ENCODE results near the gene EMILIN1. TPM values are rescaled to one million over a fixed set of nuclear protein-coding genes. Genes with fewer than 3 reads are reported as not detected.

The EMILIN1 gene
- total RNA-seq, 2 experiments from 2014 or later: 0.61 to 0.63 TPM

DNA sequence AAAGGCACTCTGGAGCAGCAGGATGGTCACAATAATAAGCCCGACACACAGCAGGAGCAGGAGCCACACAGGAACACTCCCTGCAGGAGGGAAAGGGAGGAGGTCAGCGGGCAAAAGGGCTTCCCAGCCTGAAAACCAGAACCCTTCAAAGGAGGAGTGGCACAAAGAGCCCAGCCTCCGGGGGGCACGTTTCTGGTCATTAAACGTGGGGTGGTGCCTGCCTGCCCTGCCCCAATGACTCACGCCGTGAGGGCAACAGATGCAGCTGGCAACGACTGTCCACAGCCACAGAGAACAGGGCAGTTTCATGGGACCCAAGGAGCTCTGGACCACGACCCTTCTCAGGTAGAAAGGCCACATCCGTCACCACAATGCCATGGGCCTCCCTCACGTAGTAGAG lies 53.0 kb downstream of the EMILIN1 start:
- POLR2A ChIA-PET: interaction anchor here (0.6 to 4.2 kb wide), 4 partner anchors 8 to 191 kb away, joined by 3 to 28 read pairs (median 8); partner anchors contain the start of genes ABHD1 and AGBL5
- Mint-ChIP-seq H3K36me3 (ENCODE audit: low read depth) (peaks cover 31% of the 10 kb centered on the region), H3K9me3 (no peaks in the 10 kb centered on the region), H3K4me1 (ENCODE audit: low read depth) (peaks cover 16% of the 10 kb centered on the region), H3K27ac (no peak overlapping the region), H3K4me3 (no peak overlapping the region), H3K27me3 (no peaks in the 10 kb centered on the region)
- intact Hi-C loops (cut with micrococcal nuclease): no loop called here
- CTCF ChIA-PET: interaction anchor here (0.9 to 3.3 kb wide), 4 partner anchors 7 to 148 kb away, joined by 3 to 14 read pairs (median 6); partner anchors contain the start of gene ABHD1
- DNase-seq: no peak
- ATAC-seq: no peak
- no peak for TF ChIP-seq CTCF (IDR thresholded peaks at IDR 0.05)

DNA sequence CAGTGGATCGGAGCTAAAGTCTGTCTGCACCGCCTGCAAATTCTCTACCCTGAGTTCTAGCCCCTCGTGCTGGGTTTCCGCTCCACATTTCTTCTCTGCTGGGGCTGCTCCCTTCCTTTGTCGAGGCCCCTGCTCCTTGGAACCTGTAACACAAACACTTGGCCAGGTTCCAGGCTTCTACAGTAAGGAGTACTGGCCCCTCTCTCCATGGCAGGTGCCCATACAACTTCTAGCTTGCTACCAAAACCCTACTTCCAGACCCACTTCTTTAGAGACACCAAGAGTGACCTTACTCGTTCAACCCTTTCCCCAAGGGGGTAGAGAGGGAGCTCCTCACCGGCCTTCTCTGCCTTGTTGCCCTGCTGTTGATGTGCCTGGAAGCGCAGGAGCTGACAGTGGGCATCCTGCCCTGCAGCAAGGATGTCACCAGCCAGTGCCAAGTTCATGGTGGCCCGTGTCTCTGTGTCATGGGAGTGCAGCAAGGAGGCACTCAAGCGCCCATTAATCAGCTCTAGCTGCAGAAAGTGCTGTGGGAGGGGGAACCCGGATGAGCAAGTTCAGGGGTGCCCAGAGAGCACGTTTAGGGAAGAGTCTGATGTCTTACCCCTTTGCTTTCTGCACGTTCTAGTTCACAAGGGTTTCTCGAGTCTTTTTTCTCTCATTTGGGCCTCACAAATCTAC lies 54.9 kb downstream of the EMILIN1 start:
- ATAC-seq (peak; percentile 14), DNase-seq (peak; percentile 48)
- intact Hi-C loops (cut with micrococcal nuclease): no loop called here
- no peaks in the 10 kb centered on the region for H3K27me3 Mint-ChIP-seq
- H3K36me3 Mint-ChIP-seq (ENCODE audit: low read depth): peaks cover 31% of the 10 kb centered on the region
- POLR2A ChIA-PET: interaction anchor here (0.7 to 4.2 kb wide), 9 partner anchors 10 to 100 kb away, joined by 3 to 28 read pairs (median 3); partner anchors contain the start of genes ABHD1 and AGBL5
- H3K4me3 Mint-ChIP-seq: peak overlapping the region; percentile 88
- TF ChIP-seq CTCF (IDR thresholded peaks at IDR 0.05): no peak
- CTCF ChIA-PET: interaction anchor here (0.8 to 3.3 kb wide), 20 partner anchors 9 to 170 kb away, joined by 3 to 14 read pairs (median 4); partner anchors contain the start of gene ABHD1
- H3K9me3 Mint-ChIP-seq: no peaks in the 10 kb centered on the region
- H3K27ac Mint-ChIP-seq: peak overlapping the region; percentile 82
- H3K4me1 Mint-ChIP-seq (ENCODE audit: low read depth): peaks cover 16% of the 10 kb centered on the region

- ChIA-PET CTCF (interaction anchor here (0.8 to 3.3 kb wide), 20 partner anchors 8 to 169 kb away, joined by 3 to 14 read pairs (median 4); partner anchors contain the start of genes ABHD1 and TCF23), POLR2A (interaction anchor here (0.6 to 4.2 kb wide), 10 partner anchors 11 to 145 kb away, joined by 3 to 28 read pairs (median 3); partner anchors contain the start of genes ABHD1, AGBL5 and TCF23)
- Mint-ChIP-seq H3K9me3 (no peaks in the 10 kb centered on the region), H3K27ac (peak within 1 kb of the TSS; percentile 95), H3K4me3 (peak within 1 kb of the TSS; percentile 88), H3K4me1 (ENCODE audit: low read depth) (peaks cover 16% of the 10 kb centered on the region), H3K36me3 (ENCODE audit: low read depth) (peaks cover 29% of the 10 kb centered on the region), H3K27me3 (no peaks in the 10 kb centered on the region)
- DNase-seq (peak; percentile 98), ATAC-seq (peak; percentile 99)
- intact Hi-C loops (cut with micrococcal nuclease): no loop called here
- no peak for TF ChIP-seq CTCF (IDR thresholded peaks at IDR 0.05)
These were observed 55.7 kb downstream of the EMILIN1 start, which contains the start of gene PREB for GRCh38 chr2:27133905-27134780. Gene PREB (minus strand): TSS chr2:27134636. CDS start chr2:27134421, 215 bp downstream.

GRCh38 chr2:27134781-27135477 lies 56.5 kb downstream of the EMILIN1 start:
- ATAC-seq: no peak
- Mint-ChIP-seq H3K27me3 (no peaks in the 10 kb centered on the region), H3K36me3 (ENCODE audit: low read depth) (peaks cover 28% of the 10 kb centered on the region), H3K4me1 (ENCODE audit: low read depth) (peaks cover 16% of the 10 kb centered on the region), H3K27ac (peak overlapping the region; percentile 95), H3K4me3 (peak overlapping the region; percentile 88), H3K9me3 (no peaks in the 10 kb centered on the region)
- TF ChIP-seq CTCF (IDR thresholded peaks at IDR 0.05): no peak
- ChIA-PET POLR2A (interaction anchor here (0.6 to 4.2 kb wide), 3 partner anchors 12 to 144 kb away, joined by 3 to 28 read pairs (median 3); partner anchors contain the start of gene ABHD1), CTCF (interaction anchor here (1.1 to 2.6 kb wide), 6 partner anchors 14 to 168 kb away, joined by 3 to 6 read pairs (median 4); partner anchors contain the start of gene TCF23)
- intact Hi-C loops (cut with micrococcal nuclease): no loop called here
- no peak for DNase-seq

Data from activated CD8-positive, alpha-beta T cell treated with anti-CD3 and anti-CD28 coated beads for 36 hours (primary cell).